ENCODE measurements around the gene KIAA1671.
"Not testable (repeated sequence)": the region's sequence is repeated elsewhere in the genome, so short reads cannot be mapped to it uniquely, and the experiment has no call there.

The KIAA1671 gene

DNA sequence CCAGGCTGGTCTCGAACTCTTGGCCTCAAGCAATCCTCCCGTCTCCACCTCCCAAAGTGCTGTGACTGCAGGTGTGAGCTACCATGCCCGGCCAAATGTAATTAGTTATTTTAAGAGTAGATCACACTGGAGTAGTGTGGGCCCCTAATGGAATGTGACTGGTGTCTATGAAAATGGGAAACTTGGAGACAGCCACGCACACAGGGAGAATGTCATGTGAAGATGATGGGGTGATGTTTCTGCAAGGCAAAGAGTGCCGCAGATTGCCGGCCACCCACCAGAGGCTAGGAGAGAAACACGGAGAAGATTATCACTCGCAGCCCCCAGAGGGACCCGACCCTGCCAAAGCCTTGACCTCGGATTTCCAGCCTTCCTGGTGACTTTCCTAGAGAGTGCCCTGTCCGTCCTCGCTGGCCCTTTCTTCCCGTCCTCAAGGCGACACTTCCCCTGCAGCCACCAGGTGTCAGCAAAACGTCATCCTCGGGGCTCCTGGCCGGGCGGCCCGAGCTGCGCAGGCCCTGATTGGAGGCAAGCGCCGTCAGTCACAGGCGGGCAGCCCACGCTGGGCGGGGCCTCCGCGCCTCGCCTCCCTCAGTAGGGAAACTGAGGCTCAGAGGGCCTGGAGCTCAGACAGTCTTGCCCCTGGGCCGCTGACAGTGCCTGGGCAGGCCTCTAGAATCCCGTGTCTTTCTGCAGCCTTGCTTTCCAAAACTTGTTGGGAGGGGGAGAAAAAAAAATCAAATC, 283.2 kb downstream of the KIAA1671 start:
- DNase-seq (ENCODE audit: low read depth in 2 of 2): peak; percentile 36 to 45

DNA sequence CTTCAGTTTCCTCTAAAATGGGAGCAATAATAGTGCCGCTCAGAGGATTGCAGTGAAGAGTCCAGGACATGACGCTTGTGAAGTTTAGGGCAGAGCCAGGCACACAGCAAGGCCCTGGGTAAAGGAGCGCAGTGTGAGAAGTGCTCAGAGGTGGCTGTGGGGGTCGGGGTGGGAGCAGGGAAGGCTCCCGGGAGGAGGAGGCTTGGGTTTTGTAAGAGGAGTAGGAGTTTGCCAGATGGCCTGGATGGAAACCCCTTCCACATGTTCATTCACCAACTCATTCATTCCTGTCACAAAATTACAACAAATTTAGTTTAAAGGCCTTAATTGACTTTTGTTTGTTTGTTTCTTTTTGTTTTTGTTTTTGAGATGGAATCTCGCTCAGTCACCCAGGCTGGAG, 283.9 kb downstream of the KIAA1671 start:
- DNase-seq (ENCODE audit: low read depth in 2 of 2): no peak

DNA sequence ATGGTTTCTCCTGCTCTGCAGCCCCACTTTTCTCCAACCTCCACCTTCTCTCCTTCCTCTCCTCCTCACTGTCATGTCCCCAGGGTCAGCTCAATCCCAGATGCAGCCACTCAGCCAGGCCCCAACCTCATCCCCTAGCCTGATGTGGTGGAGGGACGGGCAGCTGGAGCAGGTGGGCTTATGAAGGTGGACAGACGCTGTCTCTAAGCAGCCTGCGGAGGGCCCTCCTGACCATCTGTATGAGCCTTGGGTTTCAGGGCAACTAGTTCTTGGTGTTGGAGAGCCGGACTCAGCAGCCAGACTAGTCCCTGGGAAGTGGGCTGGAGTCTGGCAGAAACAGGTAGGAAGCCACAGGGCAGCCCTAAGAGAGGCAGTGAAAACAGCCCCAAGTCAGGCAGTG, 285.0 kb downstream of the KIAA1671 start:
- DNase-seq (ENCODE audit: low read depth in 2 of 2): no peak

DNA sequence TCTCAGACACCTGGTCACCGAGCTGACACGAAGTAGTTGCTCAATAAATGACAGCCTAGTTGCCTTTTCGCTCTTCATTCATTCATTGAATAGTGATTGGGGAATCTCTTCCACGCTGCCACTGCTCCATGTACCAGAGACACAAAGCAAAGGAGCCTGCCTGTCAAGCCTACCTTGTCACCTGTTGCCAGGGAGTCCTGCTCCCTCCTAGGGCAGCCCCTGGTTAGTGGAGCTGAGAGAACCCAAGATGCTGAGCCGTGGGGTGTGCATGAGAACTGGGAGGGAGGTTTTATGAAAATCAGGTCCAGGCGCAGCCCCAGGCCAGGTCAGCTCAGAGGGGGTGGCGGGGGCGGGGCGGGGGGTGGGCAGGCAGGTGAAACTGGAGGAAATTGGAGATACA, 285.5 kb downstream of the KIAA1671 start:
- not testable (repeated sequence) for DNase-seq (ENCODE audit: low read depth in 2 of 2)
